Measurements from ENCODE around the gene UCHL1. TPM values are rescaled to one million over a fixed set of nuclear protein-coding genes. Genes with fewer than 3 reads are reported as not detected.

Gene UCHL1
- polyA plus RNA-seq, 2 of the 4 experiments (the other 2 are of a cell fraction) = 953 to 1,819 TPM

DNA sequence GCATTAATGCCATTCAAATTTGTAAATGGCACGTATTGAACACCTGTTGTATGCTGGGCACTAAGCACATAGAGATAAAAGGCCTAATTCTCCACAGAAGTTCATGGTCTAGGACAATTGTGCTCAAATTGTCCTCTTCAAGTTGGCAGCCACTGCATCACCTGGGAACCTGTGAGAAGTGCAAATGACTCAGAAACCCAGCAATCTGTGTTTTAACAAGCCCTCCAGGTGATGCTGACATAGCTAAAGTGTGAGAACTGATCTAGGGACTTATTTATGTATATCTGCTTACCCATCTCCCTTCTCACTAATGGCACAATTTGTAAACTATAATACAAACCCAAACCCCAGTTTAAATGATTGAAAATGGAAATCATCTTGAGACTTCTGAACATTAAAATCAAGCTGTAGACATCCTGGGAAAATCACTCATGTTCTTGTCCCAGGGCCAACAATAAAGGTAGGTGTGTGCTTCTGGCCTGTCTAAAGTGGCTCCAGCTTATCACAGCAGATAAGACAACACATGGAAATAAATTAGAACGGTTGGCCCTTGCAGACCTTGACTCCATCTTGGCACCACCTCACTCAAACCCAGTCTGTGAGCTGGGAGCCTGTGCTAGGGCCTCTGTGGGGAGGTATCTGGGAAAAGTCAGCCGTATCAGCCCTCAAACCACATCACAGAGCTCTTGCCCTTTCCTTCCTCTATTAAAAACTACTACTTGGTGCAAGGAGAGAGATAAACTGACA, 46.8 kb downstream of the UCHL1 start:
- ChIA-PET POLR2A (no interaction called here), CTCF (interaction anchor here (1.3 kb wide), 1 partner anchor 12 kb away, joined by 3 read pairs; no protein-coding TSS in a partner anchor)
- H3K4me3 ChIP-seq = no peak overlapping the region
- DNase-seq (ENCODE audit: low read depth in 1 of 2, low spot score in 1 of 2) (no peak), ATAC-seq (no peak), FAIRE-seq (no peak)
- H3K9me3 ChIP-seq = no peaks in the 10 kb centered on the region
- no peaks in the 10 kb centered on the region for H3K4me1 ChIP-seq
- no peak overlapping the region for H3K4me2 ChIP-seq
- H3K27ac ChIP-seq = no peak overlapping the region
- TF ChIP-seq EHMT2 (IDR thresholded peaks at IDR 0.05; ENCODE audit: low read depth) (no peak), CBX2 (IDR thresholded peaks at IDR 0.05; ENCODE audit: borderline replicate concordance, low read depth) (no peak), HDAC2 (IDR thresholded peaks at IDR 0.05) (no peak), CHD4 (IDR thresholded peaks at IDR 0.05; ENCODE audit: borderline replicate concordance) (no peak), KDM5A (IDR thresholded peaks at IDR 0.05) (no peak), EHF (CRISPR knock-in tag; IDR thresholded peaks at IDR 0.05) (no peak)
- 55% methylated on average over 3 of the region's 3 CpGs for WGBS (ENCODE audit: missing lambda C conversion rate)

DNA sequence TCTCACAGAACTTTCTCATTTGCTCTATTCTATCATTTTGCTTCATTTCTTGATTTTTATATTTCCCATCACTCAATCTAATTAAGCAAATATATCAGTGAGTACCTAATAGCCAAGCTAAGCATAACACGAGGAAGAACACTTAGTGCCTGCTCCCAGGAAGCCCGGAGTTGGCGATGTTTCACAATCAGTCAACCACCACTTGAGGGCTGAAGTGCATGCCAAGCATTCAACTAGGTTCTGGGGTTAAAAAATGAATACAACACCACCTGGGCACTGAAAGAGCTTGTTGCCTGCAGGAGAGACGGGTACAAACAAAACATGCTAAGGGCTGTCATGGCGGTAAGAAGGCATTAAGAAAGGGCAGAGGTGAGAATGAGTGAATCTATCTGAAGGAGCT, 47.5 kb downstream of the UCHL1 start:
- ChIA-PET POLR2A (no interaction called here), CTCF (no interaction called here)
- no peak for DNase-seq (ENCODE audit: low read depth in 1 of 2, low spot score in 1 of 2)
- ATAC-seq = no peak
- FAIRE-seq = no peak
- Histone ChIP-seq H3K9me3 (no peaks in the 10 kb centered on the region), H3K4me1 (no peaks in the 10 kb centered on the region), H3K4me2 (no peak overlapping the region), H3K4me3 (no peak overlapping the region), H3K27ac (no peak overlapping the region)
- WGBS (ENCODE audit: missing lambda C conversion rate) = 81% methylated on average over 5 of the region's 5 CpGs
- TF ChIP-seq ESRRA (IDR thresholded peaks at IDR 0.05; ENCODE audit: borderline replicate concordance, low read length) (no peak), CHD4 (IDR thresholded peaks at IDR 0.05; ENCODE audit: borderline replicate concordance) (no peak), FOSB (CRISPR knock-in tag; IDR thresholded peaks at IDR 0.05) (no peak), MAFK (IDR thresholded peaks at IDR 0.05; ENCODE audit: partially characterized antibody) (no peak), PHF8 (IDR thresholded peaks at IDR 0.05; ENCODE audit: borderline replicate concordance, low read depth) (no peak), CHD2 (IDR thresholded peaks at IDR 0.05; ENCODE audit: low read length, partially characterized antibody) (no peak)

DNA sequence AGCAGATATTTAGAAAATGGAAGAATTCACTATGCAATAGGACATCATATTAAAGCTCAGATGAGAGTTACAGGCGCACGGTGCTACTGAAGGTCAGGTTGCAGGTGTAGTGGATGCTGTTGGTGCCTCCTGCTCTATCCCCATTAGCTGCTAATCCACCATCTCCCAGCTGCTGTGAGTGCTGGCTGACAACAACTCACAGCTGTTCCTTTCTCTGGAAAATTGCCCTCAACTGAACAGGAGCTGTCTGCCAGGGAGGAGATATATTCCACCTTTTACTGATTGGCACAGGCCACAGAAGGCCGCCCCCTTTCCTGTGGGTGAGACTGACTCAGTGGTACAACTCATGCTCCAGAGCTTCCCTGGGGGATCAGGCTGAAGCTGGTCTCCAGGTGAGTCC, 48.7 kb downstream of the UCHL1 start:
- H3K4me2 ChIP-seq = no peak overlapping the region
- WGBS (ENCODE audit: missing lambda C conversion rate) = 98% methylated on average over 3 of the region's 3 CpGs
- no peak for TF ChIP-seq TP53 (CRISPR knock-in tag; IDR thresholded peaks at IDR 0.05)
- TF ChIP-seq CHD2 (IDR thresholded peaks at IDR 0.05; ENCODE audit: low read length, partially characterized antibody) = no peak
- no peak for TF ChIP-seq EHF (CRISPR knock-in tag; IDR thresholded peaks at IDR 0.05)
- TF ChIP-seq, protein P1, sequence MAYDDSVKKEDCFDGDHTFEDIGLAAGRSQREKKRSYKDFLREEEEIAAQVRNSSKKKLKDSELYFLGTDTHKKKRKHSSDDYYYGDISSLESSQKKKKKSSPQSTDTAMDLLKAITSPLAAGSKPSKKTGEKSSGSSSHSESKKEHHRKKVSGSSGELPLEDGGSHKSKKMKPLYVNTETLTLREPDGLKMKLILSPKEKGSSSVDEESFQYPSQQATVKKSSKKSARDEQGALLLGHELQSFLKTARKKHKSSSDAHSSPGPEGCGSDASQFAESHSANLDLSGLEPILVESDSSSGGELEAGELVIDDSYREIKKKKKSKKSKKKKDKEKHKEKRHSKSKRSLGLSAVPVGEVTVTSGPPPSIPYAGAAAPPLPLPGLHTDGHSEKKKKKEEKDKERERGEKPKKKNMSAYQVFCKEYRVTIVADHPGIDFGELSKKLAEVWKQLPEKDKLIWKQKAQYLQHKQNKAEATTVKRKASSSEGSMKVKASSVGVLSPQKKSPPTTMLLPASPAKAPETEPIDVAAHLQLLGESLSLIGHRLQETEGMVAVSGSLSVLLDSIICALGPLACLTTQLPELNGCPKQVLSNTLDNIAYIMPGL (CRISPR knock-in tag; IDR thresholded peaks at IDR 0.05; ENCODE audit: borderline replicate concordance) = no peak
- no peak for TF ChIP-seq POLR2AphosphoS2 (conservative IDR thresholded peaks at IDR 0.05; ENCODE audit: low read length)
- no peak for TF ChIP-seq FOXS1 (CRISPR knock-in tag; IDR thresholded peaks at IDR 0.05)
- TF ChIP-seq HEYL (CRISPR knock-in tag; IDR thresholded peaks at IDR 0.05) = no peak
- no peak for DNase-seq (ENCODE audit: low read depth in 1 of 2, low spot score in 1 of 2)
- no peak overlapping the region for H3K27ac ChIP-seq
- POLR2A ChIA-PET = no interaction called here
- FAIRE-seq = no peak
- no peak for ATAC-seq
- no peak overlapping the region for H3K4me3 ChIP-seq
- CTCF ChIA-PET = interaction anchor here (1.1 to 1.9 kb wide), 4 partner anchors 25 to 356 kb away, joined by 3 to 6 read pairs (median 4); no protein-coding TSS in a partner anchor
- no peaks in the 10 kb centered on the region; the same call in 2 of the 3 replicates for H3K9me3 ChIP-seq
- H3K4me1 ChIP-seq = no peaks in the 10 kb centered on the region

DNA sequence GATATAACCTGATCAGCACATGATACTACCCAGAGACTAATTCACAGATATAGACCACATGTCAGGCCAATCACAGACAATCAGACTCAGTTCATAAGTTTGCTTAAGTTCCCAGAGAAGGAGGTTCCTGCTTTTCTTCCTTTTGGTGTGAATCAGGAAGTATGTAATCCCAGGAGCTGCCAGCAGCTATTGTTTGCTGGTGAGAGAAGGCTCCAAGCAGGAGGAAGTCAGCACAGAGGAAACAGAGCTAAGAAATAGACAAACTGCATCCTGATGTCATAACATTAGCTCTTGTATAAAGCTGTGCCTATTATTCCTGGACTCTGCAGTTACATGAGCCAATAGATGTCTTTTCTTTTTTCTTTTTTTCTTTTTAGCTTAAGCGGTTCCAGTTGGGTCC, 50.9 kb downstream of the UCHL1 start:
- no peak overlapping the region for H3K4me3 ChIP-seq
- no peak for FAIRE-seq
- CTCF ChIA-PET = no interaction called here

More for the DNA sequence above, 50.9 kb downstream of the UCHL1 start:
- Histone ChIP-seq H3K4me2 (no peak overlapping the region), H3K9me3 (no peaks in the 10 kb centered on the region; the same call in 2 of the 3 replicates), H3K4me1 (no peaks in the 10 kb centered on the region), H3K27ac (no peak overlapping the region)
- POLR2A ChIA-PET = no interaction called here
- WGBS (ENCODE audit: missing lambda C conversion rate) = 79% methylated on average over 1 of the region's 1 CpG
- ATAC-seq (no peak), DNase-seq (ENCODE audit: low read depth in 1 of 2, low spot score in 1 of 2) (no peak)
- TF ChIP-seq, protein P2, sequence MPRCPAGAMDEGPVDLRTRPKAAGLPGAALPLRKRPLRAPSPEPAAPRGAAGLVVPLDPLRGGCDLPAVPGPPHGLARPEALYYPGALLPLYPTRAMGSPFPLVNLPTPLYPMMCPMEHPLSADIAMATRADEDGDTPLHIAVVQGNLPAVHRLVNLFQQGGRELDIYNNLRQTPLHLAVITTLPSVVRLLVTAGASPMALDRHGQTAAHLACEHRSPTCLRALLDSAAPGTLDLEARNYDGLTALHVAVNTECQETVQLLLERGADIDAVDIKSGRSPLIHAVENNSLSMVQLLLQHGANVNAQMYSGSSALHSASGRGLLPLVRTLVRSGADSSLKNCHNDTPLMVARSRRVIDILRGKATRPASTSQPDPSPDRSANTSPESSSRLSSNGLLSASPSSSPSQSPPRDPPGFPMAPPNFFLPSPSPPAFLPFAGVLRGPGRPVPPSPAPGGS (IDR thresholded peaks at IDR 0.05) = no peak
- TF ChIP-seq HOXB5 (CRISPR knock-in tag; IDR thresholded peaks at IDR 0.05) = no peak
- no peak for TF ChIP-seq ESRRA (IDR thresholded peaks at IDR 0.05; ENCODE audit: borderline replicate concordance, low read length)
- TF ChIP-seq RFX5 (IDR thresholded peaks at IDR 0.05) = no peak
- TF ChIP-seq MAZ (IDR thresholded peaks at IDR 0.05; ENCODE audit: borderline replicate concordance, low read depth, low read length) = no peak
- no peak for TF ChIP-seq NPAS2 (CRISPR knock-in tag; IDR thresholded peaks at IDR 0.05; ENCODE audit: borderline replicate concordance)
